VCaP (cell line): ENCODE results near the gene TTC17.

ENCODE experiments used
- H3K27ac ChIP-seq: fragments of 450-650 bp; 2 replicates; pipeline ENCODE4 v1.5.1; 2017
- CTCF ChIP-seq: fragments of 450-650 bp; conservative IDR thresholded peaks from 2 replicates; pipeline ENCODE4 v1.5.1; 2017; ENCODE audit warnings: mild to moderate bottlenecking, moderate library complexity

TTC17 gene

GRCh38 chr11:43537833-43538615 lies 179.3 kb downstream of the TTC17 start:
- no peak for TF ChIP-seq CTCF
- no peak overlapping the region for H3K27ac ChIP-seq

GRCh38 chr11:43541993-43542392 lies 183.3 kb downstream of the TTC17 start:
- H3K27ac ChIP-seq: no peak overlapping the region
- TF ChIP-seq CTCF: no peak

- H3K27ac ChIP-seq: no peak overlapping the region
- TF ChIP-seq CTCF: no peak
Measured at GRCh38 chr11:43542750-43543712, 184.3 kb downstream of the TTC17 start.
